HEK293 (cell line): ENCODE data around the gene PES1.

ENCODE experiments used
- CTCF ChIA-PET: fragments of 350-600 bp; formaldehyde crosslinking; extraction: SDS; loops from one replicate; lab custom pipeline; 2021; ENCODE audit warnings: antibody characterized with exemption; lab: Yijun Ruan, JAX
- POLR2A ChIA-PET: fragments of 300-600 bp; formaldehyde crosslinking; extraction: SDS; loops from one replicate; lab custom pipeline; 2020; ENCODE audit warnings: antibody characterized with exemption, inconsistent platforms; lab: Yijun Ruan, JAX
- H3K27ac ChIP-seq: fragments of 200-500 bp; sonication (Bioruptor generic); 2 replicates; pipeline ENCODE4 v1.5.1; 2014; ENCODE audit warnings: low read depth, low read length, control low read depth, inconsistent platforms; ENCODE audit errors: extremely low read depth
- H3K36me3 ChIP-seq, 2 experiments: fragments of 200-500 bp in 1 of 2; sonication (Bioruptor generic) in 1 of 2; 1 replicate in 1 of 2; 2 replicates in 1 of 2; pipeline ENCODE4 v1.5.1; 2014 to 2017; ENCODE audit warnings: inconsistent platforms in 2 of 2, low read length in 2 of 2; ENCODE audit not compliant: control insufficient read depth in 2 of 2, insufficient read depth in 1 of 2
- H3K4me1 ChIP-seq: fragments of 200-500 bp; sonication (Bioruptor generic); 2 replicates; pipeline ENCODE4 v1.5.1; 2014; ENCODE audit warnings: mild to moderate bottlenecking, low read length, inconsistent platforms; ENCODE audit not compliant: control insufficient read depth, insufficient read depth
- H3K4me3 ChIP-seq: 2 replicates; pipeline ENCODE4 v1.5.1; 2011; ENCODE audit warnings: low read depth, mild to moderate bottlenecking, control low read depth, low read length, moderate library complexity
- H3K9me3 ChIP-seq: fragments of 200-500 bp; sonication (Bioruptor generic); 2 replicates; pipeline ENCODE4 v1.5.1; 2014; ENCODE audit warnings: low read depth, low read length, inconsistent platforms; ENCODE audit not compliant: control insufficient read depth, insufficient read depth
- BCL11A ChIP-seq: fragments of 450-650 bp; formaldehyde crosslinking; IDR thresholded peaks from 2 replicates; pipeline ENCODE4 v1.5.1; 2016; ENCODE audit warnings: low read depth, missing biosample characterization, missing genetic modification characterization
- EGR2 ChIP-seq: fragments of 450-650 bp; formaldehyde crosslinking; IDR thresholded peaks from 2 replicates; pipeline ENCODE4 v1.5.1; 2016; ENCODE audit warnings: low read depth, missing biosample characterization, missing genetic modification characterization
- FEZF1 ChIP-seq: fragments of 450-650 bp; formaldehyde crosslinking; IDR thresholded peaks from 2 replicates; pipeline ENCODE4 v1.5.1; 2016; ENCODE audit warnings: missing biosample characterization, missing genetic modification characterization
- HOXC10 ChIP-seq: sonication (generic); formaldehyde crosslinking; IDR thresholded peaks from 2 replicates; pipeline ENCODE4 v1.8.1; 2023; ENCODE audit warnings: mild to moderate bottlenecking, missing genetic modification reagents
- IKZF3 ChIP-seq: fragments of 450-650 bp; IDR thresholded peaks from 2 replicates; pipeline ENCODE4 v1.5.0; 2018; ENCODE audit warnings: missing biosample characterization, mild to moderate bottlenecking, missing genetic modification characterization, moderate library complexity
- PRDM1 ChIP-seq: fragments of 450-650 bp; formaldehyde crosslinking; IDR thresholded peaks from 2 replicates; pipeline ENCODE4; 2016; ENCODE audit warnings: missing biosample characterization, missing genetic modification characterization
- SCRT2 ChIP-seq: fragments of 450-650 bp; formaldehyde crosslinking; IDR thresholded peaks from 2 replicates; pipeline ENCODE4 v1.5.1; 2016; ENCODE audit warnings: missing biosample characterization, missing genetic modification characterization
- ZNF121 ChIP-seq: fragments of 450-650 bp; formaldehyde crosslinking; IDR thresholded peaks from 2 replicates; pipeline ENCODE4 v1.5.1; 2016; ENCODE audit warnings: missing biosample characterization, missing genetic modification characterization
- ZNF211 ChIP-seq: fragments of 450-650 bp; formaldehyde crosslinking; IDR thresholded peaks from 2 replicates; pipeline ENCODE4 v1.5.1; 2016; ENCODE audit warnings: low read depth, missing biosample characterization, missing genetic modification characterization
- ZNF266 ChIP-seq: fragments of 450-650 bp; formaldehyde crosslinking; IDR thresholded peaks from 2 replicates; pipeline ENCODE4 v1.5.1; 2016; ENCODE audit warnings: missing biosample characterization, missing genetic modification characterization, low read depth
- ZNF335 ChIP-seq: fragments of 450-650 bp; formaldehyde crosslinking; conservative IDR thresholded peaks from 2 replicates; pipeline ENCODE4 v1.5.1; 2016; ENCODE audit warnings: missing biosample characterization, missing genetic modification characterization
- ZNF354C ChIP-seq: fragments of 450-650 bp; formaldehyde crosslinking; IDR thresholded peaks from 2 replicates; pipeline ENCODE4 v1.5.1; 2016; ENCODE audit warnings: missing biosample characterization, missing genetic modification characterization, low read depth, borderline replicate concordance
- ZNF404 ChIP-seq: fragments of 450-650 bp; formaldehyde crosslinking; IDR thresholded peaks from 2 replicates; pipeline ENCODE4 v1.5.1; 2017; ENCODE audit warnings: missing biosample characterization, missing genetic modification characterization
- ZNF488 ChIP-seq: fragments of 450-650 bp; formaldehyde crosslinking; IDR thresholded peaks from 2 replicates; pipeline ENCODE4 v1.5.1; 2016; ENCODE audit warnings: missing biosample characterization, missing genetic modification characterization
- ZNF549 ChIP-seq: fragments of 450-650 bp; IDR thresholded peaks from 2 replicates; pipeline ENCODE4 v1.5.1; 2018; ENCODE audit warnings: missing biosample characterization, missing genetic modification characterization, mild to moderate bottlenecking, inconsistent platforms, moderate library complexity
- ZNF560 ChIP-seq: fragments of 450-650 bp; formaldehyde crosslinking; IDR thresholded peaks from 2 replicates; pipeline ENCODE4 v1.5.1; 2017; ENCODE audit warnings: missing biosample characterization, missing genetic modification characterization, borderline replicate concordance
- ZNF561 ChIP-seq: fragments of 450-650 bp; IDR thresholded peaks from 2 replicates; pipeline ENCODE4 v1.5.1; 2018; ENCODE audit warnings: missing biosample characterization, missing genetic modification characterization, borderline replicate concordance
- ZNF596 ChIP-seq: fragments of 450-650 bp; IDR thresholded peaks from 2 replicates; pipeline ENCODE4 v1.5.0; 2018; ENCODE audit warnings: missing biosample characterization, mild to moderate bottlenecking, missing genetic modification characterization, moderate library complexity
- ZNF660 ChIP-seq: fragments of 450-650 bp; IDR thresholded peaks from 2 replicates; pipeline ENCODE4 v1.5.1; 2018; ENCODE audit warnings: missing biosample characterization, mild to moderate bottlenecking, missing genetic modification characterization
- ZNF677 ChIP-seq: fragments of 450-650 bp; IDR thresholded peaks from 2 replicates; pipeline ENCODE4 v1.5.0; 2018; ENCODE audit warnings: missing biosample characterization, mild to moderate bottlenecking, missing genetic modification characterization, moderate library complexity
- ZNF747 ChIP-seq: fragments of 450-650 bp; formaldehyde crosslinking; IDR thresholded peaks from 2 replicates; pipeline ENCODE4 v1.5.1; 2016; ENCODE audit warnings: missing biosample characterization, missing genetic modification characterization
- ZNF830 ChIP-seq: fragments of 450-650 bp; IDR thresholded peaks from 2 replicates; pipeline ENCODE4 v1.5.0; 2018; ENCODE audit warnings: missing biosample characterization, missing genetic modification characterization, low read depth, mild to moderate bottlenecking, moderate library complexity
- ZSCAN18 ChIP-seq: fragments of 450-650 bp; formaldehyde crosslinking; IDR thresholded peaks from 2 replicates; pipeline ENCODE4 v1.5.1; 2016; ENCODE audit warnings: missing biosample characterization, missing genetic modification characterization
- TF ChIP-seq, protein P1 (sequence below): fragments of 450-650 bp; formaldehyde crosslinking; IDR thresholded peaks from 2 replicates; pipeline ENCODE4; 2016; ENCODE audit warnings: missing biosample characterization, missing genetic modification characterization
- TF ChIP-seq, protein P2 (sequence below): fragments of 450-650 bp; formaldehyde crosslinking; IDR thresholded peaks from 2 replicates; pipeline ENCODE4 v1.5.1; 2016; ENCODE audit warnings: missing biosample characterization, missing genetic modification characterization

Gene PES1

GRCh38 chr22:30546616-30547015, 45.1 kb downstream of the PES1 start, which contains the start of gene SEC14L6:
SEC14L6 (minus strand) TSS chr22:30546741; CDS start chr22:30546682, 59 bp downstream.
- POLR2A ChIA-PET, result no interaction called here
- H3K4me3 ChIP-seq, result no peak within 1 kb of the TSS
- CTCF ChIA-PET, result no interaction called here
- no peak within 1 kb of the TSS for H3K27ac ChIP-seq
- no peaks in the 10 kb centered on the region for H3K9me3 ChIP-seq
- no peaks in the 10 kb centered on the region; a peak in 1 of 3 replicates for H3K36me3 ChIP-seq
- TF ChIP-seq ZNF561 (tag by site-specific recombination) (no peak), ZNF211 (no peak), ZNF121 (tag by site-specific recombination) (no peak), ZNF404 (no peak), BCL11A (tag by site-specific recombination) (no peak), SCRT2 (tag by site-specific recombination) (peak; percentile 81)
- H3K4me1 ChIP-seq, result no peaks in the 10 kb centered on the region

DNA sequence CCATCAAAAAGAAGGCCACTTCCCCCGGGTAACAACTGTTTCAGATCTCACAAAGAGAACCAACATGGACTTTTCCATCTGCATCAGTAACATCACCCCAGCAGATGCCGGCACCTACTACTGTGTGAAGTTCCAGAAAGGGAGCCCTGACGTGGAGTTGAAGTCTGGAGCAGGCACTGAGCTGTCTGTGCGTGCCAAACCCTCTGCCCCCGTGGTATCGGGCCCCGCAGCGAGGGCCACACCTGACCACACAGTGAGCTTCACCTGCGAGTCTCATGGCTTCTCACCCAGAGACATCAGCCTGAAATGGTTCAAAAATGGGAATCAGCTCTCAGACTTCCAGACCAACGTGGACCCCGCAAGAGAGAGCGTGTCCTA, 48.9 kb downstream of the PES1 start:
- TF ChIP-seq IKZF3 (tag by site-specific recombination) (no peak), ZNF660 (tag by site-specific recombination) (no peak), ZSCAN18 (tag by site-specific recombination) (no peak), EGR2 (tag by site-specific recombination) (no peak), FEZF1 (tag by site-specific recombination) (no peak), ZNF488 (tag by site-specific recombination) (no peak), ZNF830 (tag by site-specific recombination) (no peak), PRDM1 (tag by site-specific recombination) (no peak), ZNF266 (no peak), ZNF121 (tag by site-specific recombination) (no peak), ZNF560 (tag by site-specific recombination) (no peak)
- no peak overlapping the region for H3K4me3 ChIP-seq
- H3K36me3 ChIP-seq, result no peaks in the 10 kb centered on the region; a peak in 1 of 3 replicates
- POLR2A ChIA-PET, result no interaction called here
- H3K27ac ChIP-seq, result no peak overlapping the region
- no peaks in the 10 kb centered on the region for H3K9me3 ChIP-seq
- CTCF ChIA-PET, result no interaction called here
- H3K4me1 ChIP-seq, result no peaks in the 10 kb centered on the region

DNA sequence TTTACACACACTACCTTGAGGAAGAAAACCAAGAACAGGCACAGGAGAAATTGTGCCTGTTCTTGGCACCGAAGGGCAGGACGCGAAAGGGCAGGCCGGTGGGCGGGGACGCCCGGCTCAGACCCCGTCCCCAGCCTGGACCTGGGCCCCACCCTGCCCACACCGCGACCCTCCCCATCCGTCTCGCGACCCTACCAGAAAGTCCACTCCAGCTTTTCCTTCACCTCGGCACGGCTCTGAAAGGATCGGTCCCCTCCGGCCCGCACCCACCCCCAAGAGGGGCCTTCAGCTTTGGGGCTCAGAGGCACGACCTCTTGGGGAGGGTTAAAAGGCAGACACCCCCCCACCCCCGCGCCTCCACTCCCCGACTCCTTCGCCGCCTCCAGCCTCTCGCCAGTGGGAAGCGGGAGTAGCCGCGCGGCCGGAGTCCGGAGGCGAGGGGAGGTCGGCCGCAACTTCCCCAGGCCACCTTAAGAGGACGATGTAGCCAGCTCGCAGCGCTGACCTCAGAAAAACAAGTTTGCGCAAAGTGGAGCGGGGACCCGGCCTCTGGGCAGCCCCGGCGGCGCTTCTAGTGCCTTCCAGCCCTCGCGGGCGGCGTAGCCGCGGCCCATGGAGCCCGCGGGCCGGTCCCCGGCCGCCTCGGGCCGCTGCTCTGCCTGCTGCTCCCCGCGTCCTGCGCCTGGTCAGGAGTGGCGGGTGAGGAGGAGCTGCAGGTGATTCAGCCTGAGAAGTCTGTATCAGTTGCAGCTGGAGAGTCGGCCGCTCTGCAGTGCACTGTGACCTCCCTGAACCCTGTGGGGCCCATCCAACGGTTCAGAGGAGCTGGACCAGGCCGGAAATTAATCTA, 49.5 kb downstream of the PES1 start:
- CTCF ChIA-PET, result interaction anchor here (1.3 to 1.4 kb wide), 2 partner anchors 50 to 56 kb away, joined by 5 to 7 read pairs; no protein-coding TSS in a partner anchor
- H3K9me3 ChIP-seq, result no peaks in the 10 kb centered on the region
- H3K4me1 ChIP-seq, result no peaks in the 10 kb centered on the region
- POLR2A ChIA-PET, result no interaction called here
- no peak overlapping the region for H3K27ac ChIP-seq
- no peaks in the 10 kb centered on the region; a peak in 1 of 3 replicates for H3K36me3 ChIP-seq
- H3K4me3 ChIP-seq, result no peak overlapping the region
- no peak for TF ChIP-seq ZNF121 (tag by site-specific recombination)
- TF ChIP-seq, protein P1, sequence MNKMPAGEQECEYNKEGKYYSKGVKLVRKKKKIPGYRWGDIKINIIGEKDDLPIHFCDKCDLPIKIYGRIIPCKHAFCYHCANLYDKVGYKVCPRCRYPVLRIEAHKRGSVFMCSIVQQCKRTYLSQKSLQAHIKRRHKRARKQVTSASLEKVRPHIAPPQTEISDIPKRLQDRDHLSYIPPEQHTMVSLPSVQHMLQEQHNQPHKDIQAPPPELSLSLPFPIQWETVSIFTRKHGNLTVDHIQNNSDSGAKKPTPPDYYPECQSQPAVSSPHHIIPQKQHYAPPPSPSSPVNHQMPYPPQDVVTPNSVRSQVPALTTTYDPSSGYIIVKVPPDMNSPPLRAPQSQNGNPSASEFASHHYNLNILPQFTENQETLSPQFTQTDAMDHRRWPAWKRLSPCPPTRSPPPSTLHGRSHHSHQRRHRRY (tag by site-specific recombination), result no peak
- TF ChIP-seq, protein P2, sequence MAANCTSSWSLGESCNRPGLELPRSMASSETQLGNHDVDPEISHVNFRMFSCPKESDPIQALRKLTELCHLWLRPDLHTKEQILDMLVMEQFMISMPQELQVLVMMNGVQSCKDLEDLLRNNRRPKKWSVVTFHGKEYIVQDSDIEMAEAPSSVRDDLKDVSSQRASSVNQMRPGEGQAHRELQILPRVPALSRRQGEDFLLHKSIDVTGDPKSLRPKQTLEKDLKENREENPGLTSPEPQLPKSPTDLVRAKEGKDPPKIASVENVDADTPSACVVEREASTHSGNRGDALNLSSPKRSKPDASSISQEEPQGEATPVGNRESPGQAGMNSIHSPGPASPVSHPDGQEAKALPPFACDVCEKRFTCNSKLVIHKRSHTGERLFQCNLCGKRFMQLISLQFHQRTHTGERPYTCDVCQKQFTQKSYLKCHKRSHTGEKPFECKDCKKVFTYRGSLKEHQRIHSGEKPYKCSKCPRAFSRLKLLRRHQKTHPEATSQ (tag by site-specific recombination), result no peak
- no peak for TF ChIP-seq HOXC10 (CRISPR knock-in tag)
- TF ChIP-seq ZNF549 (tag by site-specific recombination), result no peak
- no peak for TF ChIP-seq ZNF747 (tag by site-specific recombination)
- TF ChIP-seq ZNF335 (tag by site-specific recombination), result no peak
- no peak for TF ChIP-seq ZSCAN18 (tag by site-specific recombination)
- TF ChIP-seq ZNF354C (tag by site-specific recombination), result no peak
- no peak for TF ChIP-seq ZNF677 (tag by site-specific recombination)
- no peak for TF ChIP-seq ZNF596 (tag by site-specific recombination)
- no peak for TF ChIP-seq ZNF830 (tag by site-specific recombination)
